ENCODE measurements around the gene ARGFX. TPM values are rescaled to one million over a fixed set of nuclear protein-coding genes. Genes with fewer than 3 reads are reported as not detected.

ARGFX gene
- not detected in 2 replicates for polyA plus RNA-seq (2012; rRNA removed)
- not detected in 2 replicates for polyA plus RNA-seq (2012; cell fraction: cytosol; rRNA removed)
- not detected in 2 replicates for polyA plus RNA-seq (2012; cell fraction: nucleus; rRNA removed)

- ChIA-PET CTCF (no interaction called here), POLR2A (no interaction called here)
- no peaks in the 10 kb centered on the region for H4K20me1 ChIP-seq (ENCODE audit: insufficient read depth)
- H3K4me2 ChIP-seq = no peak within 1 kb of the TSS
- no peaks in the 10 kb centered on the region for H3K36me3 ChIP-seq (replicated peaks in 1 of 2; ENCODE audit: control insufficient read depth in 1 of 2, insufficient read depth in 2 of 2, low read length in 1 of 2)
- no peaks in the 10 kb centered on the region for H3F3A ChIP-seq (replicated peaks; ENCODE audit: insufficient read depth)
- no peaks in the 10 kb centered on the region for H3K27me3 ChIP-seq (ENCODE audit: insufficient read depth)
- H2AFZ ChIP-seq (ENCODE audit: low read depth) = no peak within 1 kb of the TSS
- no peak within 1 kb of the TSS for H3K4me3 ChIP-seq (ENCODE audit: low read depth in 2 of 2, low read length in 1 of 2)
- H3K9me2 ChIP-seq = no peaks in the 10 kb centered on the region
- no peaks in the 10 kb centered on the region for H3K9me3 ChIP-seq
- no peak within 1 kb of the TSS for H3K9ac ChIP-seq
- no peaks in the 10 kb centered on the region for H3K4me1 ChIP-seq (ENCODE audit: control insufficient read depth in 1 of 2, insufficient read depth in 2 of 2, low read depth in 1 of 2, low read length in 1 of 2)
- H3K27ac ChIP-seq (ENCODE audit: low read depth in 2 of 2, low read length in 1 of 2) = no peak within 1 kb of the TSS
- H3K79me2 ChIP-seq (ENCODE audit: insufficient read depth) = no peaks in the 10 kb centered on the region
- no peak for TF ChIP-seq GABPA (IDR thresholded peaks at IDR 0.05; ENCODE audit: low read depth)
- DNase-seq = no peak
- WGBS (ENCODE audit: low lambda C conversion rate) = 74% methylated on average over 5 of the region's 5 CpGs
Observed at GRCh38 chr3:121567649-121568048, at the start of gene ARGFX. Gene ARGFX, plus strand, starts transcription at chr3:121567949. Its CDS starts 2,765 bp downstream, at chr3:121570714.

- H2AFZ ChIP-seq (ENCODE audit: low read depth) = no peak overlapping the region
- H3K36me3 ChIP-seq (replicated peaks in 1 of 2; ENCODE audit: control insufficient read depth in 1 of 2, insufficient read depth in 2 of 2, low read length in 1 of 2) = peaks cover 14 to 18% of the 10 kb centered on the region in 2 experiments
- WGBS (ENCODE audit: low lambda C conversion rate) = 93% methylated on average over 5 of the region's 5 CpGs
- H3K4me1 ChIP-seq (ENCODE audit: control insufficient read depth in 1 of 2, insufficient read depth in 2 of 2, low read depth in 1 of 2, low read length in 1 of 2) = no peaks in the 10 kb centered on the region
- H3K9me3 ChIP-seq = no peaks in the 10 kb centered on the region
- H3K27me3 ChIP-seq (ENCODE audit: insufficient read depth) = no peaks in the 10 kb centered on the region
- TF ChIP-seq TEAD4 (IDR thresholded peaks at IDR 0.05; ENCODE audit: borderline replicate concordance, insufficient read depth) = no peak
- no peak for TF ChIP-seq YY1 (IDR thresholded peaks at IDR 0.05; ENCODE audit: low read depth)
- TF ChIP-seq GABPA (IDR thresholded peaks at IDR 0.05; ENCODE audit: low read depth) = no peak
- no peak for TF ChIP-seq POLR2AphosphoS5 (IDR thresholded peaks at IDR 0.05; ENCODE audit: low read depth, low read length)
- no peak for TF ChIP-seq TAF1 (IDR thresholded peaks at IDR 0.05; ENCODE audit: borderline replicate concordance, low read depth, low read length)
- TF ChIP-seq REST (IDR thresholded peaks at IDR 0.05; ENCODE audit: low read depth, low read length) = no peak
- no peak for TF ChIP-seq RAD21 (IDR thresholded peaks at IDR 0.05; ENCODE audit: low read length)
- no peak for TF ChIP-seq RXRA (IDR thresholded peaks at IDR 0.05; ENCODE audit: borderline replicate concordance, low read depth)
- TF ChIP-seq NFIC (IDR thresholded peaks at IDR 0.05; ENCODE audit: borderline replicate concordance) = no peak
- TF ChIP-seq PBX3 (IDR thresholded peaks at IDR 0.05) = no peak
- TF ChIP-seq SMC3 (IDR thresholded peaks at IDR 0.05; ENCODE audit: low read depth, low read length) = no peak
- TF ChIP-seq EP300 (IDR thresholded peaks at IDR 0.05; ENCODE audit: borderline replicate concordance in 1 of 2, low read depth in 1 of 2, low read length in 1 of 2) = no peak
- no peak for TF ChIP-seq RFX5 (IDR thresholded peaks at IDR 0.05; ENCODE audit: low read length)
- TF ChIP-seq USF1 (IDR thresholded peaks at IDR 0.05; ENCODE audit: borderline replicate concordance, low read depth) = no peak
- TF ChIP-seq RCOR1 (IDR thresholded peaks at IDR 0.05; ENCODE audit: low read length) = no peak
- TF ChIP-seq CHD2 (IDR thresholded peaks at IDR 0.05; ENCODE audit: low read length, partially characterized antibody) = no peak
- TF ChIP-seq FOXM1 (IDR thresholded peaks at IDR 0.05; ENCODE audit: low read depth) = no peak
- TF ChIP-seq ELF1 (IDR thresholded peaks at IDR 0.05) = no peak
- H3K27ac ChIP-seq (ENCODE audit: low read depth in 2 of 2, low read length in 1 of 2) = no peak overlapping the region
- H4K20me1 ChIP-seq (ENCODE audit: insufficient read depth) = no peaks in the 10 kb centered on the region
- no peaks in the 10 kb centered on the region for H3K9me2 ChIP-seq
- POLR2A ChIA-PET = no interaction called here
- CTCF ChIA-PET = no interaction called here
- H3K79me2 ChIP-seq (ENCODE audit: insufficient read depth) = peaks cover 17% of the 10 kb centered on the region; the same call in 1 of the 2 replicates
- no peak for DNase-seq
- no peaks in the 10 kb centered on the region for H3F3A ChIP-seq (replicated peaks; ENCODE audit: insufficient read depth)
- H3K9ac ChIP-seq = no peak overlapping the region
- H3K4me2 ChIP-seq = no peak overlapping the region
- H3K4me3 ChIP-seq (ENCODE audit: low read depth in 2 of 2, low read length in 1 of 2) = no peak overlapping the region
Observed at GRCh38 chr3:121517953-121518655, 49.6 kb upstream of the ARGFX start.

All from SK-N-SH (cell line).